DND-41 (cell line): ENCODE measurements around the gene KDM5A.

Experiments
- EZH2 ChIP-seq: IDR thresholded peaks from 3 replicates; pipeline ENCODE4 v1.6.1; 2012; ENCODE audit warnings: borderline replicate concordance, low read depth, mild to moderate bottlenecking, moderate library complexity, low read length, inconsistent platforms; ENCODE audit not compliant: severe bottlenecking
- TF ChIP-seq, protein P1 (sequence below): IDR thresholded peaks from 2 replicates; pipeline ENCODE4 v1.5.1; 2012; ENCODE audit warnings: borderline replicate concordance, low read length, moderate library complexity, mild to moderate bottlenecking; ENCODE audit not compliant: poor library complexity, severe bottlenecking; ENCODE audit errors: extremely low read depth

DNA sequence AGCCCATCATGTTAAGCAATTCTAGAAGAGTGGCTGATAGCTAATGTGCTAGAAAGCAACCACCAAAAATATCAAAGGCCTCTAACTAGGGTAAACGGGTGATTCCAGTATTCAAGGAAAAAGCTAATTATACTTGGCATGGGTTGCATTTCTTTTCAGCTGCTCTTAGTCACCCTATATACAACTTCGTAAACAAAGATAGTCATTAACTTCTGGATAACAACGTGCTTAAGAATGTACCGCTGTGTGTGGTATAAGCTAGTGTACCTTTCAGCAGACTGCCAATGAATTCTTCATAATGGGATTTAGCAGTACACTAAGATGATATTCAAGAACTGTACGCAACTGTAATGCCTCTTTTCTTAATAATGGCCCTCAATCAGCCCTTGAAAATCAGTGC is 84.3 kb downstream of the KDM5A start:
- TF ChIP-seq, protein P1, sequence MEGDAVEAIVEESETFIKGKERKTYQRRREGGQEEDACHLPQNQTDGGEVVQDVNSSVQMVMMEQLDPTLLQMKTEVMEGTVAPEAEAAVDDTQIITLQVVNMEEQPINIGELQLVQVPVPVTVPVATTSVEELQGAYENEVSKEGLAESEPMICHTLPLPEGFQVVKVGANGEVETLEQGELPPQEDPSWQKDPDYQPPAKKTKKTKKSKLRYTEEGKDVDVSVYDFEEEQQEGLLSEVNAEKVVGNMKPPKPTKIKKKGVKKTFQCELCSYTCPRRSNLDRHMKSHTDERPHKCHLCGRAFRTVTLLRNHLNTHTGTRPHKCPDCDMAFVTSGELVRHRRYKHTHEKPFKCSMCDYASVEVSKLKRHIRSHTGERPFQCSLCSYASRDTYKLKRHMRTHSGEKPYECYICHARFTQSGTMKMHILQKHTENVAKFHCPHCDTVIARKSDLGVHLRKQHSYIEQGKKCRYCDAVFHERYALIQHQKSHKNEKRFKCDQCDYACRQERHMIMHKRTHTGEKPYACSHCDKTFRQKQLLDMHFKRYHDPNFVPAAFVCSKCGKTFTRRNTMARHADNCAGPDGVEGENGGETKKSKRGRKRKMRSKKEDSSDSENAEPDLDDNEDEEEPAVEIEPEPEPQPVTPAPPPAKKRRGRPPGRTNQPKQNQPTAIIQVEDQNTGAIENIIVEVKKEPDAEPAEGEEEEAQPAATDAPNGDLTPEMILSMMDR: no peak
- TF ChIP-seq EZH2: no peak
